Measurements from ENCODE around the gene MED25.

The MED25 gene

GRCh38 chr19:49875177-49875576 lies 57.1 kb downstream of the MED25 start:
- DNase-seq, result no peak

DNA sequence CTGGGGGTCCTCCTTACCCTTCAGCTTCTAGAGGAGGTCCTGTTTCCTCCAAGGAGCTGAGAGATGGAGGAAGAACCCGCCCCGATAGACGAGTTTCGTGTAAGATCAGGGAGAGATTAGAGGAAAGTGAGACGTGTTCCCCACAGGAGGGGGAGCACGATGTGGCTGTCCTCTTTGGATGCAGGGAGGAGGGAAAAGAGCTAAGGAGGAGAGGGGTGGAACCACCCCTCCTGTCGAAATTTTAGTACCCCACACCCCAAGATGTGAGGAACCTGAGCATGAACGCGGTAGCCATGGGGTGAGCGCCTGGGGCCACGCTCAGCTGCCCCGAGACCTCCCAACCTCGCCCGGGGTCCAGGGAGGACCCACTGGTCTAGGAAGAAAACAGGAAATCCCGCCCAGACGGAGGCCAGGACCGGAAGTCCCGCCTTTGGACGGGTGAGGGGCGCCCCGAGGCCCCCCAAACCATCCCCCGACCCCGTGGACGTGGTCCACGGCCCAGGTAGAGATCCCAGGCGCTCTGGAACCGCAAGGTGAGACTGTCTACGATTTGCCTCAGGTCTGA lies 57.9 kb downstream of the MED25 start:
- DNase-seq, result peak; percentile 21 to 77

DNA sequence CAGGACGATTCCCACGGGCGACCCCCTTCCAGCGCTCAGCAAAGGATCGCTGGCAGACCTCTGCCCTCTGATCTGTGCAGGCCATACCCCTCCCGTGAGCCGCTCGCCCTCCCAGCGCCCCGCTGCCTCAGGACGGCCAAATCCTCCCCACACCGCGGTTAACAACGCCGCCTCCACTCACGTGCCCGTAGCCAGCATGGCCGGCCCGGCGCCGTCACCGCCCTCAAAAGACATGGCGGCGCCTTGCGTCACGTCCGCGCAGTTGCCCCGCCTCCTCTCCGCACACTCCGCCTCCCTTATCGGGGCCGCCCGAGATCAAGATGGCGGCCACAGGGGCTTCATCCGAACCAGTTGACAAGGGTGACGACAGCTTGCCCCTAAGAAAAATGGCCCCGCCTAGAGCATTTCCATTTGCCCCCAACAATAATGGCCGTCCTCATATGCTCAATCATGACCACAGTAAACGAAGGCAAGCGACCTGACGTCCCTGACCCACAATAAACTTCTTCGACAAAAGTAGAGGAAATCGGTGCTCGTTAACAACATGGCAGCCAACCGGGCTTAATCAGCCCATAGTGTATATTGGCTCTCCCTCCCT lies 58.4 kb downstream of the MED25 start:
- peak; percentile 99 for DNase-seq

DNA sequence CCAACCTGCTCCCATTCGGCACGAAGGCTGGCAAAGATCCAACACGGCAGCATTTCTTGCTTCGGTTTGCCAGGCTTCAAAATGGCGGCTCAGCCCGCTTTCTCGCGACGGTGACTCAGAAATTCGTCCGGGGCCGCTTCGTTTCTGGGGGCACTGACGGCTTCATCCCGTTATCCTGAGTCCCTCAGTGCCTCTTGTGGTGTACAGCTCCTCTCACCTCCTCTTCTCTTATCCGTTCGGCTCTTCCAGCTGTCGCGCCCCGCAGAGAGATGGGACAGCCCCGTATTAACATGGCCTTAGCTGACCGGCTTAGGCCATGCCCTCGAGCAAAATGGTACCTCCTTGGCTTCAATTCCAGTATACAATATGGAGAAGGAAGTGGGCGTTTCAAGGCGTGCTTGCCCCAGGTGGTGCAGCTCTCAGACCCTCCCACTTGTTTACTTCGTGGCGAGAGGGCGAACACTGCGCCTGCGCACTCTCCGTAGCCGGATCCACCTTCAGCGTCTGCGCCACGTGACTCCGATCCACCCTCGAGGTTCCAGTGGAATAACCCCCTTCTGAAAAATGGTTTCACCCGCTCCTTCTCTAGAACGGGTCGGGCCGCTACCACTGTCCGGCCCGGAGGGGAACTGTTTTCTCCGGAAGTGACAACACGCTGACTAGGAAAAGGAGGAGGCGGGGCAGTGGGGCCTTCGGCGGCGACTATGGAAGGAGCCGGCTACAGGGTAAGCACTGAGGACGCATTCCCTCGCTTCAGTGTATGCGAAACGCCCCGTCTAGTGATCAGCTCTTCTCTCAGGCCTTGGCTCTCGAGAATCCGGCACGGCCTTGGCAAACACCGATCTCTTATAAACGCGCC lies 59.2 kb downstream of the MED25 start, which contains the start of the genes AKT1S1 and TBC1D17:
AKT1S1 (minus strand) TSS at position 336 of the 859 bp plus-strand sequence. CDS start 4,060 bp downstream, outside the sequence.
TBC1D17 (plus strand) TSS at position 683 of the 859 bp plus-strand sequence; CDS start at position 705, 22 bp downstream.
- peak; percentile 99 to 100 for DNase-seq

- peak; percentile 98 to 99 for DNase-seq
Measured at GRCh38 chr19:49877879-49878743, 60.0 kb downstream of the MED25 start.

DNA sequence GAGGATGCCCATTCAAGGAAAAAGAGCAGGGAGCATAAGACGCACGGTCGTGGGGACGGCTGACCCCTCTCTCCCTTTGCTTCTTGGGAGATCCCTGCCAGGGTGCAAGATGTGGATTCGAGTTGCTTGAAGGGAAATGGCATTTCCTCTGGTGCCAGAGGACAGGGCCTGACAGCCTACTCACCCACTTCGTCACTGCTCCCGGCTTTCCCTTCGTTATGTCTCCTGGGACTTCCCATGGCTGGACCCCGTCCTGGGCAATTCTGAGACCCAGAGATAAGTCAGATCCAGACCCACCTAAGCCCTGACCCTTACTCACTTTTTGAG lies 60.6 kb downstream of the MED25 start:
- DNase-seq, result no peak

DNA sequence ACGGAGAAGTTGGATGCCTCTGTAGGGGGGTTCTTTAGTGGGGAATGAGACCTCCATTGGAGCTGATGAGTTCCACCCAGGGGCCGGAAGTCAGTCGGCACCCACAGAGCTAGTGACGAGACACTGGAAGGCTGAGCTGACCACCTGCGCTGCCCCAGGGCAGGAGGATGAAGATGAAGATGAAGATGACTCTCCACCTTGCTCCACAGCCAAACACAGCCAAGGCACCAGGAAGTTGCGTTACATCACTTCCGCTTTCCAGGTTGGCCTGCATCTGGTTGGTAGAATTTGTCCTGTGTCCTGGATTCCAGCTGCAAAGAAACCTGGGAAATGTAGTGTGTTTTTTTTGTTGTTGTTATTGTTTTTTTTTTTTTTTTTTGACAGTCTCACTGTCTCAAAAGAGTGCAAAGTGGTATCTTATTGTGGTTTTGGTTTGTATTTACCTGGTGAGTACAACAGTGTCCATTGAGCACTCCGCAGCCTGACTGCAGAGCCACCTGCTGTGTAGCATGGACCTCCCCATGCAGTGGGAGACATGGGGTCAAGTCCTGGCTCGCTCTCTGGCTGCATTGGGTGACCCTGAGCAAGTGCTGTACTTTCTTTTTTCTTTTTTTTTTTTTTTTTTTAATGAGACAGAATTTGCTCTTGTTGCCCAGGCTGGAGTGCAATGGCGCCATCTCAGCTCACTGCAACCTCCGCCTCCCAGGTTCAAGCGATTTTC lies 61.3 kb downstream of the MED25 start:
- no peak for DNase-seq

- no peak for DNase-seq
Measured at GRCh38 chr19:49880162-49880869, 62.2 kb downstream of the MED25 start.

- DNase-seq, result no peak
Measured at GRCh38 chr19:49881186-49881585, 63.1 kb downstream of the MED25 start.

DNA sequence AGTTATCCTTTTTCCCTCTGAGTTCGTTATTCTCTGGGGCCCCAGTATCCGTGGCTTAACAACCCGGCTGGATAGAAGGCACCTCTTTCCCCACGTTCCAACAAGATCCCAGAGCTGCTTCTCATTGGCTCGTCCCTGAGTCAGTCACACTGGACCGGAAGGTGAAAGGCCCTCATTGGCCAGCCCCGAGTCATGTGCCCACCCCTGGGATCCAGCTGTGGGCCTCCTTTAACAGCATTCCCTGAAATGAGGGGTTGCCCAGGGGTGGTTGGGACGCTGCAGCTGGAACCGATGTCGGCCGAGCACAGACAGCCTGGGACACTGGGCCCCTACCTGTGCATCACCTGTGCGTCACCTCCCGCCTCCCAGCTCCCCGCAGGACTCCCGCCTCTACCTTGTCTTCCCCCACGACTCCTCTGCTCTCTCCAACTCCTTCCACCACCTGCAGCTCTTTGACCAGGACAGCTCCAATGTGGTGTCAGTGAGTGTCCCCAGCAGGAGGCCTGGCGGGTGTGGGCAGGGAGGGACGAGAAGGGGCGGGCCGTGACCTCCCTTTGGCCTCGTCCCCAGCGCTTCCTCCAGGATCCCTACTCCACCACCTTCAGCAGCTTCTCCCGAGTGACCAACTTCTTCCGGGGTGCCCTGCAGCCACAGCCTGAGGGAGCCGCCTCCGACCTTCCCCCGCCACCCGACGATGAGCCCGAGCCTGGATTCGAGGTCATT lies 63.7 kb downstream of the MED25 start:
- DNase-seq, result no peak

GRCh38 chr19:49882643-49883042 lies 64.6 kb downstream of the MED25 start:
- DNase-seq, result no peak

GRCh38 chr19:49883094-49883493 lies 65.0 kb downstream of the MED25 start:
- no peak for DNase-seq

- no peak for DNase-seq
Measured at GRCh38 chr19:49884109-49884508, 66.0 kb downstream of the MED25 start.

- DNase-seq, result no peak
Measured at GRCh38 chr19:49884760-49885159, 66.7 kb downstream of the MED25 start.
